22Rv1 (cell line): ENCODE results near the gene ERVW-1.

Experiments used
- H3K27ac ChIP-seq: fragments of 450-650 bp; 2 replicates; pipeline ENCODE4 v1.5.1; 2017
- CTCF ChIP-seq: fragments of 450-650 bp; IDR thresholded peaks from 2 replicates; pipeline ENCODE4 v1.5.1; 2017; ENCODE audit warnings: mild to moderate bottlenecking
- ZFX ChIP-seq: fragments of 450-650 bp; IDR thresholded peaks from 2 replicates; pipeline ENCODE4 v1.6.1; 2017; ENCODE audit warnings: antibody characterized with exemption, borderline replicate concordance

Gene ERVW-1

GRCh38 chr7:92464515-92464914 lies 13.2 kb downstream of the ERVW-1 start:
- H3K27ac ChIP-seq, result no peak overlapping the region
- TF ChIP-seq CTCF (no peak), ZFX (no peak)

GRCh38 chr7:92462560-92462959 lies 15.2 kb downstream of the ERVW-1 start:
- TF ChIP-seq CTCF (no peak), ZFX (no peak)
- H3K27ac ChIP-seq, result no peak overlapping the region

- no peak overlapping the region for H3K27ac ChIP-seq
- TF ChIP-seq ZFX (no peak), CTCF (peak; percentile 98)
Measured at GRCh38 chr7:92461027-92462003, 16.4 kb downstream of the ERVW-1 start.

- peak overlapping the region; percentile 2; the same call in 1 of the 2 replicates for H3K27ac ChIP-seq
- TF ChIP-seq CTCF, result no peak
- TF ChIP-seq ZFX, result no peak
Measured at GRCh38 chr7:92460510-92460909, 17.2 kb downstream of the ERVW-1 start.

GRCh38 chr7:92460109-92460508 lies 17.6 kb downstream of the ERVW-1 start:
- peak overlapping the region; percentile 2; the same call in 1 of the 2 replicates for H3K27ac ChIP-seq
- no peak for TF ChIP-seq ZFX

GRCh38 chr7:92456236-92456635 lies 21.5 kb downstream of the ERVW-1 start:
- no peak for TF ChIP-seq ZFX
- TF ChIP-seq CTCF, result no peak
- H3K27ac ChIP-seq, result no peak overlapping the region

GRCh38 chr7:92451645-92452044 lies 26.1 kb downstream of the ERVW-1 start:
- no peak for TF ChIP-seq CTCF
- no peak for TF ChIP-seq ZFX

More at GRCh38 chr7:92451645-92452044, 26.1 kb downstream of the ERVW-1 start:
- no peak overlapping the region for H3K27ac ChIP-seq
